ENCODE results near the gene C1S.
"Not testable (repeated sequence)": the region's sequence is repeated elsewhere in the genome, so short reads cannot be mapped to it uniquely, and the experiment has no call there.

Gene C1S
- long read RNA-seq, donor 1, transcript C1S-201 (12 exons, 2,972 nt) = major isoform, 7 of 54 reads
- long read RNA-seq, donor 1, partial matches to known transcripts = 43 of 54 reads
- long read RNA-seq, donor 1, other reads (novel, unspliced or antisense) = 0 of 54 reads
- long read RNA-seq, donor 2, transcript C1S-201 (12 exons, 2,972 nt) = major isoform, 8 of 31 reads
- long read RNA-seq, donor 2, partial matches to known transcripts = 20 of 31 reads
- long read RNA-seq, donor 2, other reads (novel, unspliced or antisense) = 0 of 31 reads
- long read RNA-seq, donor 3, partial matches to known transcripts = 29 of 36 reads
- long read RNA-seq, donor 3, other reads (novel, unspliced or antisense) = 0 of 36 reads
- long read RNA-seq, donor 4, transcript C1S-201 (12 exons, 2,972 nt) = major isoform, 8 of 35 reads
- long read RNA-seq, donor 4, partial matches to known transcripts = 23 of 35 reads
- long read RNA-seq, donor 4, other reads (novel, unspliced or antisense) = 0 of 35 reads
- long read RNA-seq, donor 5, partial matches to known transcripts = 6 of 10 reads
- long read RNA-seq, donor 5, other reads (novel, unspliced or antisense) = 0 of 10 reads
- long read RNA-seq, donor 6, transcript C1S-201 (12 exons, 2,972 nt) = major isoform, 5 of 20 reads
- long read RNA-seq, donor 6, partial matches to known transcripts = 15 of 20 reads
- long read RNA-seq, donor 6, other reads (novel, unspliced or antisense) = 0 of 20 reads
- long read RNA-seq, donor 7, transcript C1S-201 (12 exons, 2,972 nt) = major isoform, 5 of 47 reads
- long read RNA-seq, donor 7, partial matches to known transcripts = 39 of 47 reads
- long read RNA-seq, donor 7, other reads (novel, unspliced or antisense) = 0 of 47 reads
- long read RNA-seq, donor 8, transcript C1S-201 (12 exons, 2,972 nt) = major isoform, 6 of 35 reads
- long read RNA-seq, donor 8, partial matches to known transcripts = 26 of 35 reads
- long read RNA-seq, donor 8, other reads (novel, unspliced or antisense) = 0 of 35 reads

- peak; percentile 58 for DNase-seq
These were observed at the start of gene C1S for GRCh38 chr12:7060353-7060954. Gene C1S, plus strand, starts transcription at chr12:7060718. Its CDS starts 1,195 bp downstream, at chr12:7061913.

DNA sequence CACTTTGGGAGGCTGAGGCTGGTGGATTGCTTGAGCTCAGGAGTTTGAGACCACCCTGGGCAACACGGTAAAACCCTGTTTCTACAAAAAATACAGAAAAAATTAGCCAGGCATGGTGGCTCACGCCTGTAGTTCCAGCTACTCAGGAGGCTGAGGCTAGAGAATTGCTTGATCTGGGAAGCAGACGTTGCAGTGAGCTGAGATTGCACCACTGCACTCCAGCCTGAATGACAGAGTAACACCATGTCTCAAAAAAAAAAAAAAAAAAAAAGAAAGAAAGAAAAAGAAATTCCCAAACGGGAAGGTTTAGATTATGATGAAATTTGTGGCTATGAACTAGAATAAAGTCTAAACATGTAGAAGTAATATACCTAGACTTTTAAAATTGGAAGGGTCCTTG lies 49.1 kb upstream of the C1S start:
- DNase-seq = not testable (repeated sequence)

DNA sequence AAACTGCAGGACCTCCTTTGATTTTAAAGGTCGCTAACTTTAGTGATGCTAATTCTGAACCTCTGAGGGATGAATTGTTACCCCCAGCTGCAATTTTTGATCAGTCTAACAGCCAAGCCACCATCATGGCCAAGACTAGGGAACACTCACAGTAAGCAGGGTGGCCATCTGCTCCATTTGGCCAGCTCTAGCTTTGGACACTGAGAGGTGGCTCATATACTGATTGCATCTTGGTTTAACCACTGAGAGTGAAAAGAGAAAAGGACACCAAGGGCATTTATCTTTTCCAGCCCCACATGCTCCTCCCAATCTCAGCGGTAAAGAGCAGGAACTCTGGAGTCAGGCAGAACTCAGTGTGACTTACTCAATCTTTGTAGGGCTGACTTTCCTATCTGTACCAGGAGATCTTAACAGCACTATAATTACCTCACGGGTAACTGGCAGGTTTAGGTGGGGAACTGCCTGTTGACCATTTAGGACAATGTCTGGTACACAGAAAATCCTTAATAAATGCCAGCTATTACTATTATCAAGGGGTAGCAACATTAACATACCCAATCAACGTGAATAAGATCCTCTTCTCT lies 48.4 kb upstream of the C1S start:
- DNase-seq = no peak

DNA sequence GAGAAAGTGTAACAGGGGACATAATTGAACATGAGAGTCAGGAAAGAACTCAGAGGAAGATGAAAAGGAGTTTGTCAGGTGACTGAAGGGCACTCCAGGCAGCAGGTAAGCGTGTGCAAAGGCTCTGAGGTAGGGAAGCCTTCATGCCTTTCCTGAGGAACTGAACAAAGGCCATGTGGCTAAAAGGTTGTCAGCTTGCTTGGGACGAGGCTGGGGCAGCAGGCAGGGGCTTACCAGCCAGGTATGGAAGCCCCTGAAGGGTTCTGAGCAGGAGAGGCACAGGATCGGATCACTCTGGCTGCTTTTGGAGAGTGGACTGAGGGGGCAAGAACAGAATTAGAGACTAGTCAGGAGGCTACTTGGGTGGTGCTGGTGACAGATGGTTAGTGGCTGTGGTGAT lies 47.4 kb upstream of the C1S start:
- no peak for DNase-seq

DNA sequence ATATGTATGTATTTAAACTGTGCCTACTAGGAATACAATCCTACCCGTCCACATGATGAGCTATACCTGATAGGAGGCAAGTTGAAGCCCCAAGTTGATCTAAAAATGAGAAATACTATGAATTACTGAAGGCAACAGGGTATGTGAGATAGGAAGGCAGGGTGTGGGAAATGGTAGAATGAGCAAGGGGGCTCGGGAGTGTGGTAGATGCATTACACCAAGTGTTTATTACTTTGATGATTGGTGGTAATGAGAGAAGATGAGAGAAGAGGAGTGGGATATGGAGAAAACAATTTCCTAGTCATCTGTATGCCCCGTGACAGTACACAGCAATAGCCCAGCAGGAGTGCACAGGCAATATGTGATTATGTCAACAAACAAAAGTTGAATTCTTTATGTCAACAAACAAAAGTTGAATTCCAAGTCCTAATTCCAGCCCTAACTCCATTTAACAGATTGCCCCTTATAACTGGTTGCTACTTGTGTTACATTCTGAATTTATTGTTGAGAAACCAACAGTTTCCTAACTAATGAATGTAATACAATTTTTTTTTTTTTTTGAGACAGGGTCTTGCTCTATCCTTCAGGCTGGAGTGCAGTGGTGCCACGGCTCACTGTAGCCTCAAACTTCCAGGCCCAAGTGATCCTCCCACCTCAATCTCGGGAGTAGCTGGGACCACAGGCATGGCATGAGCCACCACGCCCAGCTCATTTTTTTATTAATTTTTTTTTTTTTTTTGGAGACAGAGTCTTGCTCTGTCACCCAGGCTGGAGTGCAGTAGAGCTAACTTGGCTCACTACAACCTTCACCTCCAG lies 44.8 kb upstream of the C1S start:
- no peak for DNase-seq

- no peak for DNase-seq
These were observed 43.5 kb upstream of the C1S start for GRCh38 chr12:7016958-7017571.

DNA sequence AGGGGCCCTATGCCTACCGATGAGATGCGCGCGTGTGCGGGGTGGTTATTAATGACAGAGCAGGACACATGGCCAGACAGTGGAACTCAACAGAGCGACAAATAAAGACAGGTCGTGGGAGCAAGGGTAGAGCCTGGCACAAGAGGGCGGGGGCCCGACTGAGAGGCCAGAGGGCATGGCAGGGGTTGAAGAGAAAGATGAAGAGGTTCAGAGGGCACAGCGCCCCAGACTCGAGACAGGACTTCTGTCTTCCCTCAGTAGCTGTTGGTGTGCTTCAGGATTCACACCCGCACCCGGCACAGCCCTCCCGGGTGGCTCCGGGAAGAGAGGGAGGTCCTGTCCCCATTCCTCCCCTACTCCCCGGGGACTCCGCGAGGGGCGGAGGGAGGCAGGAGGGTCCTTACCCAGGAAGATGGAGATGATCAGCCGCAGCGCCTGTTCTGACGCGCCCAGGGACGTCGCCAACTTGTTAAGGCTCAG lies 42.6 kb upstream of the C1S start:
- no peak for DNase-seq

DNA sequence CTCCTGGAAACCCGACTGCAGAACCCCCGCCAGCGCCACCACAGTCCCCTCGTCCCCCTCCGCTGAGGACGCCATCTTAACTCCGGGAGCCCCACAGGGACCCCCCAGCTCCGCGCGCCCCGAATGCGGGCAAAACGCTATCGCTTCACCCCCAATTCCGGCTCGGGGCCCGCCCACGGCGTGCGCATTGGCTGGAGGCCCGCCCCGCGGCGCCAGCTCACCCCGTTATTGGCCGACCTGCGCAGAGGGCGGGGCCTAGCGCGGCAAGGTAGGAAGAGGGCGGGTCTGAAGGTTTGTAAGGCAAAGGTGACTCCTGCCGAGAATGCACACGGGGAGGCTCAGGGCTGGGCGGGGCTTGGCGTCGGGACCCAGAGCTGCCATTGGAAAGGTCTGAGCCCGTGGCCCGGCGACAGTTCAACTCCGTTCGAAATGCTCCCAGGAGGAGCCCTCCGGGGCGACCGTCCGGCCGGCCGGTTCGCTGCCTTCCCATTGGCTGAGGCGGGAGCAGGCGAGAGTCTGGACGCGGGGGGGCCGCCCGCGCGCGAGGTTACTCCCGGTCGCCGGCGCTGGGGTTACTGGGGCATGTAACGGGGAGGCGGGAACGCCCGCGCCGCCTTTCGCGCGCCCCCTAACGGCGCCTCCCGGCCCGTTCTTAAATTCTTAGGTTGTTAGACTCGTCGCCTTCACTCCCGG lies 42.0 kb upstream of the C1S start, which contains the start of gene LPCAT3:
Gene LPCAT3, minus strand, starts transcription at position 127 of the 693 bp plus-strand sequence. Its CDS starts 52 bp downstream, at position 75.
- peak; percentile 99 for DNase-seq

DNA sequence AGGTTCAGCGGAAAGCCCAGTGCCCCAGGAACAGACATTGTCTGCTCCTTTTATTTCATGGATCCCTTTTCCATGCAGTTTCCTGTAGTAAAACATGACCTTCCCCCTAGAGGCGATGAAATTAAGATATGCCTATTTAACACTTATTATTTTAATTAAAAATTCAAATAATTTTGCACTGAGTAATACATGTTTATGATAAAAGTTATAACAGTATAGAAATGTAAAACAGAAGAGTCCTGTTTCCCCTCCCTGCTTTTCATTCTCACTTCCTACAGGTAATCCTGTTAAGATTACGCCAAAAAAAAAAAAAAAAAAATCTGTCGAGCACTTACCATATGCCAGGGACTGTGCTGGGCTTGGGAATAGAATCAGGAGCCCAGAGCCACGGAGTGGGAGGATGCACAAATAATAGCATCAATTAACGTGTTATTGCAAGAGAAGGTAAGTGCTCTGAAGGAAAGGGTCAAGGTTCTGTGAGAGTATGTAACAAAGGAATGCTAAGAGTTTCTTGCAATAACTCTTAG lies 41.4 kb upstream of the C1S start:
- DNase-seq = peak; percentile 13

DNA sequence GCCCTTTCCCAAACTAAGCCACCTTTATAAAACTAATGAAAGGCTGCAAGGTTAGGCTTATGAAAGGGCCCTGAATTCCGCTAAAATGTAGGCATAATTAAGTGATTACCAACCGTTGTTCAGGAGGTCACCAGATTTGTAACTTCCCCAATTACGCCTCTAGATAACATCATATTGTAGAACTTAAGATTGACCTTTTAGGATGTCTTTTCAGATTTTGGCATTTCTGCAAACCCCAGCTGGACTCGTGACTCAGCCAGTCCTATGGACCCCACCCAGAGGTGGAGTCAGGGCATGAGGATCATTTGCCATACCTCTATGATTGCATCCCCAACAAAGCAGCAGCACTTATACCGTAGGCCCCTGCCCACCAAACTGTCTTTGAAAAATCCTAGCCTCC lies 38.6 kb upstream of the C1S start:
- no peak for DNase-seq

- DNase-seq = no peak
These were observed 37.4 kb upstream of the C1S start for GRCh38 chr12:7023114-7023513.

DNA sequence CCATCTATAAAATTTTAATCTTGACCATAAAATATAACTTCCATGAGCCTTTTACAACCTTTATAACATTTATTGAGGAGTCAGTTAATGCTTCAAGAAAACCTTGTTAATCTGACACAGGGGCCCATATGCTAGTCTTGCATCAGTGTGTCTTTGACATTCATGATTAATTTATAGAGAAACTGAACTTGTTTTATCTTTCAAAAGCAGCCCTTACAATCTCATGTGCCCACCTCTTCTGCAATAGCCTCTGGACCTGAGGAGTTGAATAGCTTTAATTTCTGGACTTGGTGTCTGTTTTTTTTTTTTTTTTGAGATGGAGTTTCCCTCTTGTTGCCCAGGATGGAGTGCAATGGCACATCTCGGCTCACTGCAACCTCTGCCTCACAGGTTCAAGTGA lies 33.7 kb upstream of the C1S start:
- DNase-seq = no peak

DNA sequence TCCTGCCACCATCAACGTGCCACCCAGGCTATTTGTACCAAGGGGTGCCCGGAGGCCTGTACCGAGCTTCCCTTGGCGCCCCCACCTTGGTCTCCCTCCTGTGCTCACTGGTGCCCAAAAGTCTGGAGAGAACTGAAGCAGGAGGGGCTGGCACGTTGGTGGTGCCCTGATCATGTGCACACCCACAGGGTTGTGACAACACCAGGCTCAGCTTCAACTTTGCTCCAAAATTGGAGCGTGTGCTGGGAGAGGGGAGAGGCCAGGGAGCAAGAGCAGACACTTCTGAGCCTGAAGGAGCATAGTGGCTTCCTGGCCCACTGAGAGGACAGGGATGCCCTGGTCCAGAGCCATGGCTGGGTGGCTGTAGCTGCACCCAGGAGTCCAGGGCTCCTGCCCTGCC lies 29.2 kb upstream of the C1S start:
- DNase-seq = no peak

GRCh38 chr12:7032990-7033389 lies 27.5 kb upstream of the C1S start:
- DNase-seq = no peak

DNA sequence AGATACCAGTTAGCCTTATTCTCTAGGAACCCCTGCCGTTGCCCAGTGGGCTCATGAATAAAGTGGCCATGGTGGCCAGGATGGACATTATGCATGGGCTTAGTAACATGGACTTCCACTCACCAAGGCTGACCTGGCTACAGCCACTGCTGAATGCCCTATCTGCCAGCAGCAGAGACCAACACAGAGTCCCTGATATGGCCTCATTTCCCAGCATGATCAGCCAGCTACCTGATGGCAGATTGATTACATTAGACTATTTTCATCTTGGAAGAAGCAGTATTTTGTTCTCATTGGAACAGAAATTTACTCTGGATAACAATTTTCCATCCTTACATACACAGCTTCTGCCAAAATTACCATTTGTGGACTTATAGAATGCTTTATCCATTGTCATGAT lies 26.1 kb upstream of the C1S start:
- no peak for DNase-seq

- no peak for DNase-seq
These were observed 25.1 kb upstream of the C1S start for GRCh38 chr12:7035463-7035862.

- DNase-seq = not testable (repeated sequence)
These were observed 23.1 kb upstream of the C1S start for GRCh38 chr12:7037411-7037810.

DNA sequence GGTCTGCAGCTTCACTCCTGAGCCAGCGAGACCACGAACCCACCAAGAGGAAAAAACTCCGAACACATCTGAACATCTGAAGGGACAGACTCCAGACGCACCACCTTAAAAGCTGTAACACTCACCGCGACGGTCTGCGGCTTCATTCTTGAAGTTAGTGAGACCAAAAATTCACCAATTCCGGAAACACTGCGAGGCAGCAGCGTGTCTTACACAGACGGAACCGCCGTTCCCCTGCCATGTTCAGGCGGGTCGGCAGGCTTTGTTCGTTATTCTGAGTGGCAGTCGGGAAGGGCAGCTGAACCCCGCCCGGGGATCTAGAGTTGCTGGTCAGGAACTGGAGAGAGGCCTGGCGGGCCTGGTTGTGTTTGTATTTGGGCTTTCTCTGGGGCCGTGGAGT lies 21.9 kb upstream of the C1S start:
- DNase-seq = no peak

DNA sequence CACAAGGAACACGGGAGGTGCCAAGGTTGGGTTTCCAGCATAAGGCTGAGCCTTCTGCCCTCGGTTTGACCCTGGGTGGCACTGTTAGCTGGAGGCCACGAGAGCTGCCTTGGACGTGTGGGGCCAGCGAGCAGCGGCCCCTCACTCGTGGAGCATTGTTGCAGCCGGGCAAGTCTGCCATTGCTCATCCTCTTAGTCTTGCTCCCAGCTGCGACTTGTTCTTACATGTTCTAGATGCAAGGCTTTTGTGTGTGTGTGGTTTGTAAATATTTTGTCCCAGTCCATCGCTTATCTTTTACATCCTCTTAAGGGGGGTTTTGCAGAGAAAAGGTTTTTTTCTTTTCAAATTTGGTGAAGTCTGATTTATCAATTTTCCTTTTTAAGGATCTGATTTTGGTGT lies 21.1 kb upstream of the C1S start:
- DNase-seq = no peak

DNA sequence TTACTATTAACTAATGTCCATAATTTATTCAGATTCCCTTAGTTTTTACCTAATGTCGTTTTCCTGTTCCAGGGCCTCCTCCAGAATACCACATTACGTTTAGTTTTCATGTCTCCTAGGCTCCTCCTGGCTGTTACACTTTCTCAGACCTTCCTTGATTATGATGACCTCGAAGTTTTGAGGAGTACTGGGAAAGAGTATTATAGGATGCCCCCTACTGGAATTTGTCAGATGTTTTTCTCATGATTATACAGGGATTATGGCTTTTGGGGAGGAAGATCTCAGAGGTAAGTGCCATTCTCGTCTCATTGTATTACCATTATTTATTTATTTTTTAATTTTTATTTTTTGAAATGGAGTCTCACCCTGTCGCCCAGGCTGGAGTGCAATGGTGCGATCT lies 17.7 kb upstream of the C1S start:
- DNase-seq = no peak
